ENCODE measurements around the gene IPO5.

GRCh38 chr13:97912139-97912535 is 41.3 kb upstream of the IPO5 start:
- TF ChIP-seq EZH2 (IDR thresholded peaks at IDR 0.05; ENCODE audit: low read length, unreplicated experiment) (no peak), CTCF (conservative IDR thresholded peaks at IDR 0.05; ENCODE audit: low read depth, low read length) (no peak), EZH2phosphoT487 (IDR thresholded peaks at IDR 0.05; ENCODE audit: borderline replicate concordance, low read length) (no peak)
